ENCODE results near the gene CARS2. TPM values are rescaled to one million over a fixed set of nuclear protein-coding genes. Genes with fewer than 3 reads are reported as not detected.

Gene CARS2
- total RNA-seq, 1 experiment from 2014 or later = 31.9 TPM

DNA sequence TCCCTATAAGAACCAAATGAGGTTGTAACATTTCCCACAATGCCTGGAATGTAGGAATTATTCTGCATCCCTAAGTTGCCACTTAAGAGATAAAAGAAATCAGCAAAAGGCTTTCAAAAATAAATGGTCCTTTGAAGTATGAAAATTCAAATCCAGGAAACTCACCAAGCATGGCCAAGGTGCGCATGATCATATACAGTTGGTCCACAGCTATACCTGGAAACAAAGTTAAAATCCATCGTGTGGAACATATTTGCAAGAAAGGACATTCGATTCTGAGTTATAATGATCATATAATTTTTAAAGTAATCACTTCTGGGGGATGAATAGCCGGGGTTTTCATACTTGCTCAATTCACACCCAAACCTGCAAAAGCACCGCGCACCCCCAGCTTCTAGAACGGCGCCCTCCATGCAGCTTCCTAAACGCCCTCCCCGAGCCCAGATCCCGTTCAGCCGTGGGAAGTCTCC lies 525 bp downstream of the CARS2 start:
- Histone ChIP-seq H3K36me3 (ENCODE audit: control insufficient read depth, insufficient read depth, low read length) (no peaks in the 10 kb centered on the region), H3K4me1 (ENCODE audit: control insufficient read depth, insufficient read depth, low read length) (peaks cover 5% of the 10 kb centered on the region), H3K4me3 (ENCODE audit: low read depth in 2 of 2, low read length in 2 of 2) (peak overlapping the region; percentile 61 to 62), H3K27me3 (ENCODE audit: control insufficient read depth, insufficient read depth, low read length) (no peaks in the 10 kb centered on the region), H3K9me3 (ENCODE audit: control insufficient read depth, insufficient read depth, low read depth, low read length) (no peaks in the 10 kb centered on the region), H3K27ac (ENCODE audit: low read length) (peak overlapping the region; percentile 78)
- TF ChIP-seq, protein P1, sequence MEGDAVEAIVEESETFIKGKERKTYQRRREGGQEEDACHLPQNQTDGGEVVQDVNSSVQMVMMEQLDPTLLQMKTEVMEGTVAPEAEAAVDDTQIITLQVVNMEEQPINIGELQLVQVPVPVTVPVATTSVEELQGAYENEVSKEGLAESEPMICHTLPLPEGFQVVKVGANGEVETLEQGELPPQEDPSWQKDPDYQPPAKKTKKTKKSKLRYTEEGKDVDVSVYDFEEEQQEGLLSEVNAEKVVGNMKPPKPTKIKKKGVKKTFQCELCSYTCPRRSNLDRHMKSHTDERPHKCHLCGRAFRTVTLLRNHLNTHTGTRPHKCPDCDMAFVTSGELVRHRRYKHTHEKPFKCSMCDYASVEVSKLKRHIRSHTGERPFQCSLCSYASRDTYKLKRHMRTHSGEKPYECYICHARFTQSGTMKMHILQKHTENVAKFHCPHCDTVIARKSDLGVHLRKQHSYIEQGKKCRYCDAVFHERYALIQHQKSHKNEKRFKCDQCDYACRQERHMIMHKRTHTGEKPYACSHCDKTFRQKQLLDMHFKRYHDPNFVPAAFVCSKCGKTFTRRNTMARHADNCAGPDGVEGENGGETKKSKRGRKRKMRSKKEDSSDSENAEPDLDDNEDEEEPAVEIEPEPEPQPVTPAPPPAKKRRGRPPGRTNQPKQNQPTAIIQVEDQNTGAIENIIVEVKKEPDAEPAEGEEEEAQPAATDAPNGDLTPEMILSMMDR (IDR thresholded peaks at IDR 0.05) = no peak
- TF ChIP-seq TCF7L2 (IDR thresholded peaks at IDR 0.05; ENCODE audit: low read depth, low read length) (no peak), POLR2AphosphoS5 (IDR thresholded peaks at IDR 0.05; ENCODE audit: low read depth, low read length) (no peak), SIN3A (IDR thresholded peaks at IDR 0.05; ENCODE audit: borderline replicate concordance, insufficient read depth, low read depth, low read length) (no peak)
- TF ChIP-seq, protein P2, sequence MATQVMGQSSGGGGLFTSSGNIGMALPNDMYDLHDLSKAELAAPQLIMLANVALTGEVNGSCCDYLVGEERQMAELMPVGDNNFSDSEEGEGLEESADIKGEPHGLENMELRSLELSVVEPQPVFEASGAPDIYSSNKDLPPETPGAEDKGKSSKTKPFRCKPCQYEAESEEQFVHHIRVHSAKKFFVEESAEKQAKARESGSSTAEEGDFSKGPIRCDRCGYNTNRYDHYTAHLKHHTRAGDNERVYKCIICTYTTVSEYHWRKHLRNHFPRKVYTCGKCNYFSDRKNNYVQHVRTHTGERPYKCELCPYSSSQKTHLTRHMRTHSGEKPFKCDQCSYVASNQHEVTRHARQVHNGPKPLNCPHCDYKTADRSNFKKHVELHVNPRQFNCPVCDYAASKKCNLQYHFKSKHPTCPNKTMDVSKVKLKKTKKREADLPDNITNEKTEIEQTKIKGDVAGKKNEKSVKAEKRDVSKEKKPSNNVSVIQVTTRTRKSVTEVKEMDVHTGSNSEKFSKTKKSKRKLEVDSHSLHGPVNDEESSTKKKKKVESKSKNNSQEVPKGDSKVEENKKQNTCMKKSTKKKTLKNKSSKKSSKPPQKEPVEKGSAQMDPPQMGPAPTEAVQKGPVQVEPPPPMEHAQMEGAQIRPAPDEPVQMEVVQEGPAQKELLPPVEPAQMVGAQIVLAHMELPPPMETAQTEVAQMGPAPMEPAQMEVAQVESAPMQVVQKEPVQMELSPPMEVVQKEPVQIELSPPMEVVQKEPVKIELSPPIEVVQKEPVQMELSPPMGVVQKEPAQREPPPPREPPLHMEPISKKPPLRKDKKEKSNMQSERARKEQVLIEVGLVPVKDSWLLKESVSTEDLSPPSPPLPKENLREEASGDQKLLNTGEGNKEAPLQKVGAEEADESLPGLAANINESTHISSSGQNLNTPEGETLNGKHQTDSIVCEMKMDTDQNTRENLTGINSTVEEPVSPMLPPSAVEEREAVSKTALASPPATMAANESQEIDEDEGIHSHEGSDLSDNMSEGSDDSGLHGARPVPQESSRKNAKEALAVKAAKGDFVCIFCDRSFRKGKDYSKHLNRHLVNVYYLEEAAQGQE (IDR thresholded peaks at IDR 0.05; ENCODE audit: insufficient read depth in 1 of 2, low read depth in 2 of 2, low read length in 1 of 2) = no peak
- DNase-seq (ENCODE audit: low read depth, low spot score) (no peak), ATAC-seq (no peak)
- no TSS peak for BruUV-seq (replicated peaks)
- POLR2A ChIA-PET = no interaction called here
- in situ Hi-C loops (cut with HindIII; ENCODE audit: low pct_unique_long_range_greater_than_20kb, low sequenced_read_pairs) (no loop called here), intact Hi-C loops (cut with micrococcal nuclease; ENCODE audit: unreplicated experiment) (no loop called here)
- CTCF ChIA-PET = interaction anchor here (0.6 kb wide), 1 partner anchor 26 kb away, joined by 4 read pairs; no protein-coding TSS in a partner anchor

DNA sequence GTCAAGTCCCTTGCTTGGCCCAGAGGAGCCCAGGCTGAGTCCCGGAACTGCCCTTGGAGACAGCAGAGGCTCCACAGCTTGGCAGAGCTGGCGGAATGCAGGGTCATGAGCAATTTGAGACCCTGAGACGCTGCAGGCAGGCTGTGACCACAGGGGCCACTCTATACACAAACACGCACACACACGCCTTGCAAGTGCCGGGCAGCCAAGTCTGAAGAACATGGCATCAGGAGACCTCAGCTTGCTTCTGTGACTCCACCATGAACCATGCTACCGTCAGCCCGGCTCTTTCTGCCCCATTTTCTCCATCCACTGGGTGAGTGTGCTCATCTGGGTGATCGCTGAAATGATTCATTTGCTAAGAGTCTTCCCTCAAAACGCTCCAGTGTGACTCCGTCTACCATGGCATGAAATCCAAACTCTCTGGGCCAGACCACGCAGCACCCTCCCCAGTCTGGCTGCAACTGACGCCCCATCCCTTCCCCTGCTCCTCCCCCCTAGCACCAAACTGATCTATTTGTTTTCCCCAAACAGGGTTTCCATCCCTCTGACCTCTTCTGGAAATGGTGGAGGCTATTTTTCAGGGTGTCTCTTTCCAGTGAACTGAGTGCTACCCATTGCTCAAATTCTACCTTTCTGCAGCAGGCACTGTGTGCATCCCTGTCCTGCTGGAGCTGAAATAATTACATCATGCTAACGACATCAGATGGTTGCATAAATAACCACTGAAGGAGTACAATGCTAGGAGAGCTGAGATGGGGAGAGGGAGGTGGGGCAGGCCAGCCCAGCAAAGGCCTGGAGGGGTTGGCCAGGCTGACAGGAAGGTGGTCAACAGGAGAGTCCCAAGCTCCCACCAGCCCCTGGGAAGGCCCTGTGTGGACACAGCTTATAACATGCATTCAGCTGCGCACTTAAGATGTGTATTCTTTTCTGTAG lies 3.1 kb downstream of the CARS2 start:
- H3K4me1 ChIP-seq (ENCODE audit: control insufficient read depth, insufficient read depth, low read length) = peaks cover 5% of the 10 kb centered on the region
- no peak overlapping the region for H3K4me3 ChIP-seq (ENCODE audit: low read depth in 2 of 2, low read length in 2 of 2)
- no peak for ATAC-seq
- no peaks in the 10 kb centered on the region for H3K27me3 ChIP-seq (ENCODE audit: control insufficient read depth, insufficient read depth, low read length)
- ChIA-PET POLR2A (no interaction called here), CTCF (no interaction called here)
- in situ Hi-C loops (cut with HindIII; ENCODE audit: low pct_unique_long_range_greater_than_20kb, low sequenced_read_pairs) (no loop called here), intact Hi-C loops (cut with micrococcal nuclease; ENCODE audit: unreplicated experiment) (no loop called here)
- no peaks in the 10 kb centered on the region for H3K9me3 ChIP-seq (ENCODE audit: control insufficient read depth, insufficient read depth, low read depth, low read length)
- no peaks in the 10 kb centered on the region for H3K36me3 ChIP-seq (ENCODE audit: control insufficient read depth, insufficient read depth, low read length)
- no peak for TF ChIP-seq POLR2AphosphoS5 (IDR thresholded peaks at IDR 0.05; ENCODE audit: low read depth, low read length)
- TF ChIP-seq, protein P2 (IDR thresholded peaks at IDR 0.05; ENCODE audit: insufficient read depth in 1 of 2, low read depth in 2 of 2, low read length in 1 of 2) = no peak
- TF ChIP-seq TCF7L2 (IDR thresholded peaks at IDR 0.05; ENCODE audit: low read depth, low read length) = no peak
- TF ChIP-seq SIN3A (IDR thresholded peaks at IDR 0.05; ENCODE audit: borderline replicate concordance, insufficient read depth, low read depth, low read length) = no peak
- TF ChIP-seq, protein P1 (IDR thresholded peaks at IDR 0.05) = no peak
- H3K27ac ChIP-seq (ENCODE audit: low read length) = no peak overlapping the region
- no peak for DNase-seq (ENCODE audit: low read depth, low spot score)
- BruUV-seq (replicated peaks) = no TSS peak
